ENCODE data around the gene NLRC3.

NLRC3 gene

DNA sequence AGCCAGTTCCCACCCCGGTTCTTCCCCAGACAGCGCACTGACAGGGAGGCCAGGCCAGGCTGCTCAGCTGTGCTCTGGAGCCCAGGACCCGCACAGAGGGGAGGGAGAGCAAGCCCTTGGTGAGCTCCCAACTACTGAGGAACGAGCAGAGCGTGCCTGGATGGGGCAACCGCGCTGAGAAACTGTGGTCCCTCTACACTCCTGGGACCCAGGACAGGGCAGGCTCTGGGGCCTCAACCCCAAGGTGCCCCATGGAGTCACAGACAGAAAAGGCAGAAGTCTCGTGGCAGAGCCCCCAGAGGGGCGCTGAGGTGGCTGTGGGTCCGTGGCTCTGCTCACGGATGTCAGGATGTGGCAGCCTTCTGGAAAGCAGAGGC is 17.9 kb upstream of the NLRC3 start:
- H3K79me2 ChIP-seq: no peaks in the 10 kb centered on the region
- TF ChIP-seq, protein P1, sequence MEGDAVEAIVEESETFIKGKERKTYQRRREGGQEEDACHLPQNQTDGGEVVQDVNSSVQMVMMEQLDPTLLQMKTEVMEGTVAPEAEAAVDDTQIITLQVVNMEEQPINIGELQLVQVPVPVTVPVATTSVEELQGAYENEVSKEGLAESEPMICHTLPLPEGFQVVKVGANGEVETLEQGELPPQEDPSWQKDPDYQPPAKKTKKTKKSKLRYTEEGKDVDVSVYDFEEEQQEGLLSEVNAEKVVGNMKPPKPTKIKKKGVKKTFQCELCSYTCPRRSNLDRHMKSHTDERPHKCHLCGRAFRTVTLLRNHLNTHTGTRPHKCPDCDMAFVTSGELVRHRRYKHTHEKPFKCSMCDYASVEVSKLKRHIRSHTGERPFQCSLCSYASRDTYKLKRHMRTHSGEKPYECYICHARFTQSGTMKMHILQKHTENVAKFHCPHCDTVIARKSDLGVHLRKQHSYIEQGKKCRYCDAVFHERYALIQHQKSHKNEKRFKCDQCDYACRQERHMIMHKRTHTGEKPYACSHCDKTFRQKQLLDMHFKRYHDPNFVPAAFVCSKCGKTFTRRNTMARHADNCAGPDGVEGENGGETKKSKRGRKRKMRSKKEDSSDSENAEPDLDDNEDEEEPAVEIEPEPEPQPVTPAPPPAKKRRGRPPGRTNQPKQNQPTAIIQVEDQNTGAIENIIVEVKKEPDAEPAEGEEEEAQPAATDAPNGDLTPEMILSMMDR (IDR thresholded peaks at IDR 0.05): no peak
- no peaks in the 10 kb centered on the region for H3K9me3 ChIP-seq (ENCODE audit: control insufficient read depth, low read length)
- no peaks in the 10 kb centered on the region for H3K36me3 ChIP-seq (ENCODE audit: control insufficient read depth, insufficient read depth, low read length)
- H3K4me3 ChIP-seq (ENCODE audit: low read depth, low read length): no peak overlapping the region
- no peak overlapping the region for H3K9ac ChIP-seq
- no peak overlapping the region for H3K27ac ChIP-seq
- H3K27me3 ChIP-seq (ENCODE audit: control insufficient read depth, insufficient read depth, low read length): no peaks in the 10 kb centered on the region
- H3K4me2 ChIP-seq (ENCODE audit: low read length): no peak overlapping the region
- H3K4me1 ChIP-seq: no peaks in the 10 kb centered on the region
- H2AFZ ChIP-seq: no peak overlapping the region

DNA sequence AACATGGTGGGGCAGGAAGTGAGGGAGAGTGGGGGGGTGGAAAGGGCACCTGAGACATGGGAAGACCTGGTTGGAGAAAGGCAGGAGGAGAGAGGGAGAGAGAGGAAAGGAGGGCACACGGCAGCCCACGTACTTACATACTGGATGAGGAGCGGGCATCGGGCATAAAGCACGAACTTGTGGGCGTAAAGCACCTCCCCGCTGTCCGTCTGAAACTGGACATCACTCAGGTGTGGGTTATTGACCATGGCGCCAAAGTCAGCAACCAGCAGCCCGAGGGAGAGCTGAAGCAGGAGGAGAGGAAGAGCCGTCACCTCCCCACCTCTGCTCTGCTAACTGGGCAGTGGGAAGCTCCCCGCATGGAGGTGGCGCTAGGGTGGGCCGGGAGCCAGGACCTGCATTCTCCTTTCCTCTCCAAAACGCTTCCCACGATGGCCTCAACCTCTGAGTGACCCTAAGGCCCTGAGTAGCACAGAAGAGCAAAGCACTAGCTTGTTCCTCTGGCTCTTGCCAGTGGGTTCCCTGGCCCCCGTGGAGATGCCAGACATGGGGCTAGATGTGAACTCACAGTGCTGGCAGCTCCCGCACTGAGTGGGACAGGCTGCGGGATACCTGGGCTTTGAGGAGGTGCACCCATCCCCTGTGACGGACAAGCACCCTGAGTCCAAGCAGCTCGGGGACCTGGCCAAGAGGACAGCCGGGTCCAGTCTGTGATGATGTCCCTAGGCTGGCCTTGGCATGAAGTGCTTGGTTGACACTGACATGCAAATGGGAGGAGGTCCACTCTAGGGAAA is 17.3 kb upstream of the NLRC3 start:
- H2AFZ ChIP-seq: no peak overlapping the region
- no peak overlapping the region for H3K27ac ChIP-seq
- no peak overlapping the region for H3K4me3 ChIP-seq (ENCODE audit: low read depth, low read length)
- no peaks in the 10 kb centered on the region for H3K4me1 ChIP-seq
- TF ChIP-seq, protein P1 (IDR thresholded peaks at IDR 0.05): no peak
- no peaks in the 10 kb centered on the region for H3K79me2 ChIP-seq
- H3K9me3 ChIP-seq (ENCODE audit: control insufficient read depth, low read length): no peaks in the 10 kb centered on the region
- H3K9ac ChIP-seq: no peak overlapping the region
- no peaks in the 10 kb centered on the region for H3K36me3 ChIP-seq (ENCODE audit: control insufficient read depth, insufficient read depth, low read length)
- no peaks in the 10 kb centered on the region for H3K27me3 ChIP-seq (ENCODE audit: control insufficient read depth, insufficient read depth, low read length)
- H3K4me2 ChIP-seq (ENCODE audit: low read length): no peak overlapping the region

DNA sequence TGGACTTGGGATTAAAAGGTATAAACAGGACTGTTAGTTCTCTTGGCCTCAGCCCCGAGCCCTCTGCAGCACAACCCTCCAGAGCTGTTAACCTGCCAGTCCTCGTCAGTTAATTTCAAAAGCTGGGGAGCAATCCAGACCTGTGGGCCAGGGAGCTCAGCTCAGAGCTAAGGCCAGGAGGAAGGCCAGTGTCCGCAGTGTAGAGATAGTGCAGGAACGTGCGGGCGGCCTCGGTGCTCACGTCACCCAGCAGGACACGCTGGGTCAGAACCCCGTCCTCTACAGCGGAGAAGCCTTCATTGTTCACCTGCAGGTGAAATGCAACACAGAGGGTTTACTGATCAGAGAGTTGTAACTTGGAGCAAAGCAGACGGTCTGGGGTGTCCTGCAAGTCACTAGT is 15.4 kb upstream of the NLRC3 start:
- Histone ChIP-seq H3K4me2 (ENCODE audit: low read length) (no peak overlapping the region), H3K27me3 (ENCODE audit: control insufficient read depth, insufficient read depth, low read length) (no peaks in the 10 kb centered on the region), H3K27ac (no peak overlapping the region), H3K36me3 (ENCODE audit: control insufficient read depth, insufficient read depth, low read length) (no peaks in the 10 kb centered on the region), H3K9me3 (ENCODE audit: control insufficient read depth, low read length) (no peaks in the 10 kb centered on the region), H3K4me1 (no peaks in the 10 kb centered on the region), H3K9ac (no peak overlapping the region), H3K79me2 (no peaks in the 10 kb centered on the region), H3K4me3 (ENCODE audit: low read depth, low read length) (no peak overlapping the region), H2AFZ (no peak overlapping the region)
- TF ChIP-seq, protein P1 (IDR thresholded peaks at IDR 0.05): no peak

DNA sequence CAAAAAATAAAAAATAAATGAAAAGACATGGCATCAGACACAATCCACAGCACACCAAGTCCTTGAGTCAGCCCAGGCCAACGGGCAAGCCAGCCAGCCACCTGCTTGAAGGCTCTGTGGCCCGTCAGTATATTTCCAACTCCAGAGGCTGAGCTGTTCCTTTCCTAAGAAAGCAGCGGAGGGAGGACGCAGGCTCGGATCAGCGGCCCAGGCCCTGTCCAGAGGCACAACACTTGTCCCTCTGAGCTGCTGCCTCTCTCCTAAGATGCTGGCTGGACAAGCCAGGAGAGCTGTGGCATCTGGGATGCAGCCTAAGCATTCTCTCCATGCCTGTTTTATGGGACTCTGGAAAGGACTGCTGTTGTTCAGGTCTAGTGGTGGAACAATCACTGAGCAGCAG is 14.8 kb upstream of the NLRC3 start:
- TF ChIP-seq, protein P1 (IDR thresholded peaks at IDR 0.05): no peak
- Histone ChIP-seq H3K27me3 (ENCODE audit: control insufficient read depth, insufficient read depth, low read length) (no peaks in the 10 kb centered on the region), H3K9ac (no peak overlapping the region), H3K36me3 (ENCODE audit: control insufficient read depth, insufficient read depth, low read length) (no peaks in the 10 kb centered on the region), H3K27ac (no peak overlapping the region), H3K79me2 (no peaks in the 10 kb centered on the region), H3K4me3 (ENCODE audit: low read depth, low read length) (no peak overlapping the region), H3K4me2 (ENCODE audit: low read length) (no peak overlapping the region), H3K4me1 (no peaks in the 10 kb centered on the region), H3K9me3 (ENCODE audit: control insufficient read depth, low read length) (no peaks in the 10 kb centered on the region), H2AFZ (no peak overlapping the region)

DNA sequence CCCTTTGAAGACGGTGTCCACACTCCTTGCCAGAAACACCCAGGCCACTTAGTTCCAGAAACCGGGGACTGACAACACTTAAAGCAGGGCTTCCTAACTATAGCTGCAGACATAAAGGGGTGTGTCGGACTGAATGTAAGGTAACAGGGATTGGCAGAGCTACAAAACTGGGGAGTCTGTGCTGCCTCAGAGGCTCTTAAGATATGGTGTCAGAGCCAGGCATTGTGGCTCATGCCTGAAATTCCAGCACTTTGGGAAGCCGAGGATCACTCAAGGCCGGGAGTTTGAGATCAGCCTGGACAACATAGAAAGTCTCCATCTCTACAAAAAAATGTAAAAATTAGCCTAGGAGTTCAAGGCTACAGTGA is 14.2 kb upstream of the NLRC3 start:
- Histone ChIP-seq H3K9me3 (ENCODE audit: control insufficient read depth, low read length) (no peaks in the 10 kb centered on the region), H3K79me2 (no peaks in the 10 kb centered on the region), H3K4me1 (no peaks in the 10 kb centered on the region), H3K27me3 (ENCODE audit: control insufficient read depth, insufficient read depth, low read length) (no peaks in the 10 kb centered on the region), H2AFZ (no peak overlapping the region), H3K27ac (no peak overlapping the region), H3K4me3 (ENCODE audit: low read depth, low read length) (no peak overlapping the region), H3K4me2 (ENCODE audit: low read length) (no peak overlapping the region), H3K9ac (no peak overlapping the region), H3K36me3 (ENCODE audit: control insufficient read depth, insufficient read depth, low read length) (no peaks in the 10 kb centered on the region)
- TF ChIP-seq, protein P1 (IDR thresholded peaks at IDR 0.05): no peak
